HG03139 (cell line): ENCODE results near the gene USP15.

Experiments
- ATAC-seq: cut with Tn5 transposase; IDR thresholded peaks from one replicate; pipeline ENCODE4 v1.9.1; 2021; ENCODE audit not compliant: unreplicated experiment

The USP15 gene

GRCh38 chr12:62256408-62257096 is 3.7 kb upstream of the USP15 start:
- ATAC-seq: no peak

DNA sequence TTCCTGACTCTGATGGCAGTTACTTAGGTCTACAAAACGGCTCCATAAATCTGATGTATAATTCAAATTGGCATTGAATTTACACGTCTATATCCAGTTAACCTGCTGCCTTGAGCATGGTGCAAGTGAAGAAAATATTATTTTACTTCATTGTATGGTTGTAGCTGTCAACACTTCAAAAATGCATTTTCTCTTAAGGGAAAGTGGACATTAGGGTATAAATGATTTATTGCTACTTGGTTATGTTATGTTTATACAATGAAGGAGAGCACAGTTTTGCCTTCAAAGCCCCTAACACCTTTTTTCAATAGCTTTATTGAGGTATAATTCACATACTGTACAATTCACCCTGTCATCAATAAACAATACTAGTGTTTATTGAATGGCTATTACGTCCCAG is 2.0 kb upstream of the USP15 start:
- no peak for ATAC-seq

DNA sequence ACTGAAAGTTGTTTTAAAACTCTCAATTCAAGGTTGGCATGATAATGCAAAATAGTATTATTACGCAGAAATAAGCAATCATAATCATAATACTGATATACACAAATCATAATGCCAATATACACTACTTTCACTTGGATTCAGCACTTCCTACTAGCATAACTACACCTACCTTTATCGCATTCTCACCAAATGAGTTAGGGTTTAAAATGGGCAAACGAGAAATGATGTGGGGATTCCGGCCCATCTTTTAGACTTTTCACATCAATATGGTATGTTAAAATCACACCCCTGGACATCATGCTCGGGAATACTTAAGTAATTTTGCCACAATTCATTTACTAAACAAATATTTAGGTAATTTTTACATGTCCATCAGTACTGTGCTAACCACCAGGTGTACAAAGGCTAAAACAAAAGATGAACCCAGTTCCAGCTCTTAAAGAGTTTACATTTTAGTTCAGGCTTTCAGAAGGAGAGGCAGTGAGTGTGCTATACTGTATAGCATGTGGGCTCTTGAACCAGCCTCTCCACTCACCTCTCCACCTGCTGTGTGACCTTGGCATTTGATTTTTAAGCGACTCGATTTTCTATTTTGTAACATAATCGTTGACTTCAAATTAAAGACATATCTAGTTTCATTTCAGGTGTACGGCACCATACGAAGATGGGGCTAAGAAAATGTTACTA is 1.1 kb upstream of the USP15 start:
- ATAC-seq: peak; percentile 12

GRCh38 chr12:62259631-62259992 is 592 bp upstream of the USP15 start:
- peak; percentile 13 for ATAC-seq

- peak; percentile 42 for ATAC-seq
Observed at GRCh38 chr12:62260733-62261683, 804 bp downstream of the USP15 start.

DNA sequence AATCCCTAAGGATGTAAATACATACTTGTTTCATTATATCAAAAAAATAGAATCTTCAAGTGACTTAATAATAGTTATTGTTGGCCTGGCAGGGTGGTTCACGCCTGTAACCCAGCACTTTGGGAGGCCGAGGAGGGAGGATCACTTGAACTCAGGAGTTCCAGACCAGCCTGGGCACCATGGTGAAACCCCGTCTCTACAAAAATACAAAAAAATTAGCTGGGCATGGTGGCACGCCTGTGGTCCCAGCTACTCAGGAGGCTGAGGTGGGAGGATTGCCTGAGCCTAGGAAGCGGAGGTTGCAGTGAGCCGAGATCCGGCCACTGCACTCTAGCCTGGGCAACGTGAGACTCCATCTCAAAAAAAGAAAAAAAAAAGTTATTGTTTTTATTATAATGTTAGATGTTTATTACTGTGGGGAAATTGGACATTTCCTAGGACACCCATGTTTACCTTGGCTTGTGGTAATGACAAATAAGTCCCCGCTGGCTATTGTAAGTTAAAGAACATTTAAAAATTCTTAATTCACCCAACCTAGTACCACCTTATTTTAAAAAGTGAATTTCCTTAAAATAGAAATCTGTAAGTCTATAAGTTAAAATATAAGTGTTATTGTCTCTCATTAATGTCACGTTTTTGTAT is 1.8 kb downstream of the USP15 start:
- ATAC-seq: no peak

GRCh38 chr12:62263232-62263631 is 3.0 kb downstream of the USP15 start:
- ATAC-seq: no peak

- ATAC-seq: no peak
Observed at GRCh38 chr12:62263966-62264365, 3.8 kb downstream of the USP15 start.

DNA sequence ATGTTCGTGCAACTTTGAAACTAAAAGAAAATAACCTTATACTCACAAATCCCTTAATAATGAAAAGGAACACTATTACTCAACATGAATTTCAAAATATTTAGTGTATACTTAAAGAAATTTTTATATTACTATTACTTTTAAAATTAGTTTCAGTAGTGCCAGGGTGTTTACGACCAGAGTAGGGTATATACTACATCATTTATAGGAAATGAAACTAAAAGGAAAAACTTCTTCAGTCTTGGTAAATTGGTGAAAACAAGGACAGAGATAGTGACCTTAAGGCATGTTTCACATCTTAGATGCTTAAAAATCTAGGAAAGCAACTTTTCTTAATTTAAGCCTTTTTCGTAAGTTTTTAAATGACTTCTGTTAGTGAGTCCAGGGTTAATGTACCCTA is 4.5 kb downstream of the USP15 start:
- ATAC-seq: no peak

GRCh38 chr12:62265511-62265910 is 5.3 kb downstream of the USP15 start:
- no peak for ATAC-seq

DNA sequence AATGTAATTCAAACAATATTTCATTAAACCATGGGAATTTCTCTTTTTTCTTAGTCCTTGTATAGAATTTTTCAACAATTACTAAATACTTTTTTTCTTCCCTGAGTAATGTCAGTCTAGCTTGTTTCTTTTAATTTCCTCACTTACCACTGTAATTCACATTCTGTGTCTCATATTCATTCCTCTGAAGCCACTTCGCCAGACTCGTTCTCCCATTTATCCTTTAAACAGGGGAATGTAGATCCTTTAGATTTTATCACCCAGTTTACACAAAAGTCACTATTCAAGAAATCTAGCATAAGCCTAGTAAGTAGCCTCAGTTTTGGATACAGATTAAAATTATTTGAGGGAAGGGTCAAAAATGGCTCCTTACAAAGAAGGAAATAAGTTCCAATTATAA is 6.8 kb downstream of the USP15 start:
- ATAC-seq: no peak

GRCh38 chr12:62267480-62267879 is 7.3 kb downstream of the USP15 start:
- peak; percentile 45 for ATAC-seq

- ATAC-seq: no peak
Observed at GRCh38 chr12:62268956-62269355, 8.8 kb downstream of the USP15 start.

DNA sequence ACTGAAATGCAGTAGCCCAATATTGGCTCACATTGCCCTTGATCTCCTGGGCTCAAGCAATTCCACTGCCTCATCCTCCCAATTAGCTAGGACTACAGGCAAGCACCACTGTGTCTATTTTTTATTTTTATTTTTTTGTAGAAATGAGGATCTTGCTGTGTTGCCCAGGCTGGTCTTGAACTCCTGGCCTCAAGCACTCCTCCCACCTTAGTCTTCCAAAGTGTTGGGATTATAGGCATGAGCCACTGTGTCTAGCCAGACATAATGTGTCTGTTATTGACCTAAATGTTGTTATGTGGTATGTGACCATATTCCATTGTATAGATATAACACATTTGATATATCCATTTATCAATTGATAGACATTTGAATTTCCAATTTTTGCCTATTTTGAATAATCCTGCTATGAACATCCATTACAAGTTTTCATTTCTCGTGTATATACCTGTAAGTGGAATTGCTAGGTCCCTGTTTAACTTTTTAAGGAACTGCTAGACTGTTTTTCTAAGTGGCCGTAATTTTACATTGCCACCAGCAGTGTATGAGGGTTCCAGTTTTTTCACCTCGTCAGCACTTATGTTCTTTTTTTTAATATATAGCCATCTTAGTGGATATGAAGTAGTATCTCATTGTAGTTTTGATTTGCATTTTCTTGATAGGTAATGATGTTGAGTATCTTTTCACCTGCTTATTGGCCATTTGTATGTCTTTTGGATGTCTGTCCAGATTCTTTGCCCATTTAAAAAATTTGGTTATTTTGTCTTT is 9.4 kb downstream of the USP15 start:
- ATAC-seq: no peak

- no peak for ATAC-seq
Observed at GRCh38 chr12:62270384-62270783, 10.2 kb downstream of the USP15 start.

DNA sequence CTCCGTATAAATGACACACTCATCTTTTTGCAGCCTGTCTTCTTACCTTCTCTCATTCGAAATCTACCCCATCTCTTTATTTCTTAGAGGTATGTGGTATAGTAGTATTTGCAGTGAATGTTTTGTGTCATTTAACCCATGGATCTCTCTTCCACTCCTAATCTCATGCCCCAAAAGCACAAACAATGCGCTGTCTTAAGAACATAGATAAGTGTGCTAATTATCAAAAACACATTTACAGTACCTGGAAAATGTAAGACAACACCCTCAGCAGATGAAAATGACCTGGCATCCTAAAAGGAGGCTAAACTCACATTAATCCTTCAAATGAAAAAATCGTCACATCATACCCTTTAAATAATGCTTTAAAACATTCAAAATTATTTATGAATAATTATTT is 10.7 kb downstream of the USP15 start:
- no peak for ATAC-seq

GRCh38 chr12:62272936-62273552 is 12.8 kb downstream of the USP15 start:
- ATAC-seq: no peak

DNA sequence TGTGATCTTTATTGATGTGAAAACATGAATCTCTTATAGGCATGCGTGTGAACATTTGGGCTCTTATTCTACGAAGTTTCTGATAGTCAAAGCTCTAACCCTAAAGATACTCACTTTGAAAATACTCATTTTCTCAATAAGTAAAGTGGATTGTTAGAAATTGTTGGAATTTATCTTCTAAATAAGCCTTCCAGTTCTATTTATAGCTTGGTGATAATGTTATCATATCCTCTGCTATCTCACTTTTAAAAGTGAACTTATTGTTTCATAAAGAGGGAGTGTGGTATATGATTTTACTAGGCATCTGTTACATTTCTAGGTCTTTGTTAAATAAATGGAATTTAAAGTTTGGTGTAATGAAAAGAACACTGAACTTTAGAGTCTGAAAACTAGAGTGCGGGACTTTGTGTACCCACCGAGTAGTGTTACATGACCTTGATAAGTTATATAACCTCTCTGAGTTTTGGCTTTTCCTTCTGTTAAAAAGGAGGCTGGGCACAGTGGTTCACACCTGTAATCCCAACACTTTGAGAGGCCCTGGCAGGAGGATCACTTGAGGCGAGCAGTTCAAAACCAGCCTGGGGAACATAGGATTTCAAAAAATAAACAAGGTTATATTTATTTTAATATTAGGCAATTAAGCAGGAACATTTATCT is 13.6 kb downstream of the USP15 start:
- no peak for ATAC-seq

DNA sequence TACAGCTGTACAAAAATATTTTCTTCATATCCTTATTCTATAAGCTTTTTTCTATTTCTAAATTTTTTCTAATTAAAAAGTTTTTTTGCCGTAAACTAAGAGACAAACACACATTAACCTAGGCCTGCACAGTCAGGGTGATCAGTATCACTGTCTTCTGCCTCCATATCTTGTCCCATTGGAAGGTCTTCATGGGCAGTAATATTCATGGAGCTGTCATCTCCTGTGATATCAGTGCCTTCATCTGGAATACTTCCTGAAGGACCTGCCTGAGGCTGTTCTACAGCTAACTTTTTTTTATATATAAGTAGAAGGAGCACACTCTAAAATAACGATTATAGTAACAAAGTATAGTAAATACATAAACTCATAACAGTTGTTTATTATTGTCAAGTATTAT is 17.8 kb downstream of the USP15 start:
- no peak for ATAC-seq

GRCh38 chr12:62279058-62279457 is 18.9 kb downstream of the USP15 start:
- ATAC-seq: no peak
